ENCODE results near the gene SBNO2.

- TF ChIP-seq POLR2AphosphoS5 (IDR thresholded peaks at IDR 0.05; ENCODE audit: low read depth, low read length), result no peak
- no peak for TF ChIP-seq POLR2A (IDR thresholded peaks at IDR 0.05; ENCODE audit: low read depth, low read length)
- no peak for TF ChIP-seq TAF1 (IDR thresholded peaks at IDR 0.05; ENCODE audit: borderline replicate concordance, low read depth, low read length)
These were observed 87.5 kb downstream of the SBNO2 start for GRCh38 chr19:1086613-1087012.
